Left kidney (tissue), 2 donors: ENCODE data around the gene CDK11B. TPM values are rescaled to one million over a fixed set of nuclear protein-coding genes. Genes with fewer than 3 reads are reported as not detected.

Source experiments
- DNase-seq: peaks from one replicate; pipeline ENCODE4 v3.0.0-alpha.2; 2013
- polyA plus RNA-seq: library from polyadenylated mRNA; unstranded; fragments of 120-200 nt; gene quantifications from one replicate; pipeline ENCODE4 v1.2.1, GENCODE V29; 2013; ENCODE audit not compliant: insufficient read length

The CDK11B gene
- polyA plus RNA-seq, 1 donor = 44.5 TPM

- no peak for DNase-seq
These were observed 31.5 kb downstream of the CDK11B start for GRCh38 chr1:1627261-1627828.

GRCh38 chr1:1626207-1627141 is 32.3 kb downstream of the CDK11B start:
- no peak for DNase-seq

GRCh38 chr1:1625824-1626206 is 33.0 kb downstream of the CDK11B start:
- DNase-seq = no peak

DNA sequence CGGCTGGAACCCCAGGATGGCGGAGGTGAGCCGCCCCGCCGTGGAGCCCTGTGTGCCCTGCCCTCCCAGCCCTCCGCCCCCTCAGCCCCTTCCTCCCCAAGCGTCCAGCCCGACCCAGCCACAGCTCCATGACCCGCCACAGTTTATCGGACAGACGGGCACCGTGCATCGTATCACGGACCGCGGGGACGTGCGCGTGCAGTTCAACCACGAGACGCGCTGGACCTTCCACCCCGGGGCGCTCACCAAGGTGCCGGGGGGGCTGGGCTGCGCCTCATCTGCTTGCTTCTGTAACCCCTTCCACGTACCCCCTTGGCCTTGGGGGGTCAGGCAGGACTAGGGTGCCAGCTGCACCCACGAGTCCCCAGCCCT is 33.4 kb downstream of the CDK11B start:
- DNase-seq = no peak

DNA sequence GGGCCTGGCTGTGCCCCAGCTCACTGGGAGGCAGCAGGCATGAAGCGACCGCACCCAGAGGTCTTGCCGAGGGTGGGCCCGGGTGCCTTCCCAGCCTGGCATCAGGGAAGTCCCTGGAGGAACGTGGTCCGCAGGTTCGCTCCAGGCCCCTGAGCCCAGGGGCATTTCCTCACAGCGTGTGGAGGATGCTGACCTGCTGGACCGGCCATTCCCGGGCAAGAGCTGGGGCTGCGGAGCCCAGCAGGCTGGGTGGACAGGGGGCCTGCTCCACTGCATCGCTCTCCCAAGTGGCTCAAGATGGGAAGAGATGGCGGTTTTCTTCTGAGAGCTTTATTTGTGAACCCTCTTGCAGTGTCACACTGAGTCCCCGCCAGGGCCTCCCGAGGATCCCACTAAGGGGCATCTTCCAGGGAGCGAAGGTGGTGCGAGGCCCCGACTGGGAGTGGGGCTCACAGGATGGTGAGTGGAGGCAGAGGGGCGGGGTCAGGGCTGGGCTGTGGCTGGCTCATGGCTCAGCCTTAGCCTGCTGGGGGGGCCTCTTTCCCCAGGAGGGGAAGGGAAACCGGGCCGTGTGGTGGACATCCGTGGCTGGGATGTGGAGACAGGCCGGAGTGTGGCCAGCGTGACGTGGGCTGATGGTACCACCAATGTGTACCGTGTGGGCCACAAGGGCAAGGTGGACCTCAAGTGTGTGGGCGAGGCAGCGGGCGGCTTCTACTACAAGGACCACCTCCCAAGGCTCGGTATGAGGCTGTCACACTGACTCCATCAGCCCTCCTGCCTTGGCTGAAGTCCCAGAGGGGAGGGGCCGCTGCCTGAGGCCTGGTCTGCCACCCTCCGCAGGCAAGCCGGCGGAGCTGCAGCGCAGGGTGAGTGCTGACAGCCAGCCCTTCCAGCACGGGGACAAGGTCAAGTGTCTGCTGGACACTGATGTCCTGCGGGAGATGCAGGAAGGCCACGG is 34.1 kb downstream of the CDK11B start:
- DNase-seq = no peak

- DNase-seq = no peak
These were observed 35.0 kb downstream of the CDK11B start for GRCh38 chr1:1623631-1624442.

- DNase-seq = no peak
These were observed 35.6 kb downstream of the CDK11B start for GRCh38 chr1:1623181-1623630.

GRCh38 chr1:1622788-1623094 is 36.1 kb downstream of the CDK11B start:
- no peak for DNase-seq

- DNase-seq = no peak
These were observed 36.6 kb downstream of the CDK11B start for GRCh38 chr1:1622010-1622787.

DNA sequence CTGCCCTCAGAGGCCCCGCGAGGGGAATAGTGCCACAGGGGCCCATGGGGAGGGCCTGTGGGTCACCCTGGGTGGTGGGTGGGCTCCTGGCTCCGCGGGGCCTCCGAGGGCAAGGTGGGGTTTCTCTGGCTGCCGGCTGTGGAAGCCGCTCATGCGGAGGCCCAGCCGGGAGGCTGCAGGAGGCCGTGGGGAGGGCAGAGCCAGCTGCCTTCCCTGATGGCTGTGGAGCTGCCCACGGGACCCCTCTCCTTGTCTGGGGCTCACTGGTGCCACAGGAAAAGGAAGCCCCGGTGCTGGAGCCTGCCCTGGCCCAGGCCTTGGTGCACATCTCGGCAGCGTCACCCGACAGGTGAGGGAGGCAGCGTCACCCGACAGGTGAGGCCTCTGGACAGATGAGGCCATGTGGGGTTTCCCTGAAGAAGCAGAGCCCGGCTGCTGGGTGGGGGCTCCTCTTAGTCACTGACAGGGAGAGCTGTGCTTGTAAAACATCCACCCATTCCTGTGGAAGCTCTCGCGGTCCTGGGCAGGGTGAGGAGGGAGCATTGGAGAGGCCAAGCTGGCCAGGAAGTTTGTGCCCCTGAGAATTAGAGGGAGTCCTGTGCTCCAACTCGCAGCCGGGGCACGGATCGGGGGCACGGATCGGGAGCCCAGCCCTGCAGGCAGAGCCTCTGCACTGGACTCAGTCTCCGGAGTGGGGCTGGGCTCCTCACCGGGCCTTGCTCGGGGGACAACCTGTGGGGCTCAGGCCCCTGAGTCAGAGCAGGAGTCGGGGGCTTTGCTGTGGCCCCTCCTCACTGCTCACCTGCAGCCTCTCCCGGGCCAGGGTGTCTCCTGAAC is 37.4 kb downstream of the CDK11B start:
- DNase-seq = no peak

DNA sequence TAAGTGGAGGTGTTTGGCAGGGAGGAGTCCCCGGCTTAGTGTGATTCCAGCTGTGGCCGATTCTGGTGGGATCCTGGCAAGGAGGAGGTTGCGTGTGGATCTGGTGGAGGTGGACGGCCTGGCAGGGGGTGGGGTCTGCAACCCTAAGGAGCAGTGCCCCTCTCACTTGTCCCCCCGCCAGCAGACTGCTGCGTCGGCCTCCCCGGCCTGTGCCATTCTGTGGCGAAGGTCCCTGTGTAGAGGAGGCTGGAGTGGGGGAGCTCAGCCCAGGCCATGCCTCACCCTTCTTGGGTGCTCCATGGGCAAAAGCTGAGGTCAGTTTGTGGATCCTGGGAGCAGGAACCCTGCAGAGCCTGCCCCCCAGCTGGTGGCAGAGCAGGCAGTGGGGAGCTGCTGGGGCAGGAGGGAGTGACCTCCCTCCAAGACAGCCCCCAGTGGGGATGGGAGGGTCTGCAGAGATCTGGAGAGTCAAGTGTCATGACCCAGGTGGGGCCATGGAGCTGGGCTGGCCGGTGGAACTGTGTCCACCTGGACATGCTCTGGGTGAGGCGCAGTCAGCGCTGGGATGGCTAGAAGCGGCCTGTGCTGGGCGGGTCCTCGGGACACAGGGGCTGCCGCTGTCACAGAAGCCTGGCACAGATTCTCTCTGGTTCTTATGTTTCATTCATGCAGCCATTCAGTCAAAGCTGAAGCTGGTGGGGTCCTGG is 38.2 kb downstream of the CDK11B start:
- no peak for DNase-seq

GRCh38 chr1:1619917-1620361 is 38.9 kb downstream of the CDK11B start:
- no peak for DNase-seq

DNA sequence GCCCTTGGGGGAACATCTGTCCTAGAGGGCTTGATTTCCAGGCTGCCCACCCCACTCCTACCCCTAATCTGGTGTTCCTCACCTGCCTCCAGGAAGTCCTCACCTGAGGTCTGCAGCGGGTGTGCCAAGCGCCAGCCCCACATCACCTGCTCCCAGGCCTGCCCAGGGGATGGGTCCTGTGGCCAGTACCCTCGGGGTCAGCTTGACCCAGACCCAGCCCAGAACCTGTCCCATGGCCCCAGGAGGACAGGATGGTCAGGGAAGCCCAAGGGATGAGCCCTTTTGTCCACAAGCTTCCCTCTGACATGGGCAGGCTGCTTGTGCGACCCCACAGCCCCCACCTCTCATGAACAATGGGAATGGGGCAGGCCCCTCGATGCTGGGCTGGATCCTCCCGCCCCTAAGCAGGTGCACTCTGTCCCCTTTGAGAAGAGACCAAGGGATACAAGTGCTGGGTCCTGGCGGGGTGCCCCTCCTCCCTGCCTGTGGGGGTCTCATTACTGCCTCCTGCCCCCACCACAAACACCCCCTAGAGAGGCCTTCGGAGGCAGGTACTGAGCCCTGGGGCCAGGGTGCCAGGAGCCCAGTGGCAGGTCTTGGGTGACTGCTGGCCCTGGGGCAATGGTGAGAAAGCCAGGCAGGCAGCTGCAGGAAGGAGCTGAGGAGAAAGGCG is 40.3 kb downstream of the CDK11B start:
- DNase-seq = no peak

DNA sequence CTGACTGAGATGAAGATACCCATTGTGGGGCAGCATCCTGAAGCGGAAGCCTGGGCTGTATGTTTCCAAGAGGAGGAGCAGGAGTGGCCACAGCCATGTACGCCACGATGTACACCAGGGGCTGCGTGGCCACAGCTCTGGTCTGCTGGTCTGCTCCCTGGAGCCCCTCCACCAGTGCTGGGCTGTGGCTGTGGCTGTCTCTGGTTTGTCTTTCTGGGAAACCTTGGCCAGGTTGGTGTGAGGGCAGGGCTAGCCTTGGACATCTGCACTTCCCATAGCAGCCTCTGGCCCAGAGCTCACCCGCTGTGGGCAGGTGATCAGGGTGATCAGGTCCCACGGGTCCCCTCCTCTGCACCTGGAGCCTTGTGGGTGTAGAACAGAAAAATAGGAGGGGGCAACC is 40.9 kb downstream of the CDK11B start:
- DNase-seq = no peak

DNA sequence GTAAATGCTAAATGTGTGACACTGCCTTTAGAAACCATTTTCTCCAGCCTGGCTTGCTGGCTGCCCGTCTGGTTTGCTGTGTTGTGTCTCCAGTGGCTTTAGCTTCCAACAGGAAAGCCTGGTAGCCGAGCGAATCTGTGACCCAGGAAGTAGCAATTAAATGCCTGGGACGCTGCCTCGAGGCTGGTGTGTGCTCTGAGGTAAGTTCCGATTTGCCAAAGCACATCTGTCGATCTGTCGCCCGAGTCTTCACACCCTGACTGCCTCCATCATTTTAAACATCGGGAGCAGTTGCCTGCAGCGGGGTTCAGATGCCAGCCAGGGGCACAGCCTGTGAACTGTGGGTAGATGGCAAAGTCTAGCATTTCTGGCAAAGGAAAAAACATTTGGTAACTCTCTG is 41.3 kb downstream of the CDK11B start:
- no peak for DNase-seq

DNA sequence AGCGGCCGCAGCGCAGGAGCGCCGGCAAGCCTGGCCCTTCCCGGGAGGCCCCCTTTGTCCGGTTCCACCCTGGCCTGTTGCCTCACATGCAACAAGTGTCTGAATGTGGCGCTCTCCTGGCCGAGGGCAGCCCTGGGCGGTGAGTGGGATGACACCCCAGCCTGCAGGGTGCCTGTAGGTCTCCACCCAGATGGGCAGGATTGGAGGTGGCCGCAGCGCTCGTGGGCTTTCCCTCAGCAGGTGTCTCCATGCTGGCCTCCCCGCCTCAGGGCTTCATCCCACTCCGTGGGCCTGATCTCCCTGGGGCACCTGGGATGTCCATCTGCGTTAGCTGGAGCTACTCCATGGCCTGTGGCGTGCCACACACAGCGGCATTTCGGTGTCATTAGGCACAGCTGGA is 42.0 kb downstream of the CDK11B start:
- DNase-seq = no peak

- no peak for DNase-seq
These were observed 42.6 kb downstream of the CDK11B start for GRCh38 chr1:1616045-1616790.
